Measurements from ENCODE around the gene SMAD3. TPM values are rescaled to one million over a fixed set of nuclear protein-coding genes. Genes with fewer than 3 reads are reported as not detected.

Gene SMAD3
- total and polyA plus RNA-seq, 10 of the 15 experiments (the other 5 are each of a cell fraction or from before 2014, with no cell fraction given), result 5.6 to 43.2 (median 16.0) TPM

DNA sequence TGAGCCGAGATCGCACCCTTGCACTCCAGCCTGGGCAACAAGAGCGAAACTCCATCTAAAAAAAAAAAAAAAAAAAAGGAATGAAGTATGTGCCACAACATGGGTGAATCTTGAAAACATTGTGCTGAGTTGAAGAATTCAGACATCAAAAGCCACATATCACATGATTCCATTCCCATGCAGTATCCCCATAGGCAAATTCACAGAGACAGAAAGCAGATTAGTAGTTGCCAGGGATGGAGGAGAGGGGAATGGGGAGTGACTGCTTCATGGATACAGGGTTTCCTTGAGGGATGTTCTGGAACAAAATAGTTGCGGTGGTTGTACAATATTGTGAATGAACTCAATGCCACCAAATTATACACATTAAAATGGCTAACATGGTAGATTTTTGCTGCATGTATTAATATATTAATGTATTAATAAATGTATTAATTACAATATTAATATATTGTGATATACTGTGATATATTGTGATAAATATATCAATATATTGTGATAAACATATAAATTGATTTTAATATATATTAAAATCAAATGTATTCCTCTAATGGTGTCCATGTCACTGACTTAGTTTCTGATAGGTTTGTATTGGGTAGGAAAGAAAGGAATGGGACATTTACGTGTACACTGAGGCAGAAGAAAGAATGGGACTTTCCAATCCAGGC lies 34.9 kb downstream of the SMAD3 start:
- ChIA-PET RAD21 (ENCODE audit: unreplicated experiment) (interaction anchor here (0.7 to 10.3 kb wide), 17 partner anchors 8 to 154 kb away, joined by 3 to 194 read pairs (median 7); partner anchors contain the start of gene AAGAB), POLR2A (interaction anchor here (0.6 to 5.6 kb wide), 8 partner anchors 9 to 753 kb away, joined by 5 to 79 read pairs (median 8); partner anchors contain the start of gene SMAD3), SMC1A (ENCODE audit: uncharacterized antibody, unreplicated experiment) (interaction anchor here (1.0 to 6.2 kb wide), 12 partner anchors 9 to 403 kb away, joined by 3 to 247 read pairs (median 13); partner anchors contain the start of gene SMAD3), CTCF (interaction anchor here (1.6 to 3.4 kb wide), 3 partner anchors 16 to 140 kb away, joined by 3 to 71 read pairs (median 11); no protein-coding TSS in a partner anchor)
- TF ChIP-seq, protein P1, sequence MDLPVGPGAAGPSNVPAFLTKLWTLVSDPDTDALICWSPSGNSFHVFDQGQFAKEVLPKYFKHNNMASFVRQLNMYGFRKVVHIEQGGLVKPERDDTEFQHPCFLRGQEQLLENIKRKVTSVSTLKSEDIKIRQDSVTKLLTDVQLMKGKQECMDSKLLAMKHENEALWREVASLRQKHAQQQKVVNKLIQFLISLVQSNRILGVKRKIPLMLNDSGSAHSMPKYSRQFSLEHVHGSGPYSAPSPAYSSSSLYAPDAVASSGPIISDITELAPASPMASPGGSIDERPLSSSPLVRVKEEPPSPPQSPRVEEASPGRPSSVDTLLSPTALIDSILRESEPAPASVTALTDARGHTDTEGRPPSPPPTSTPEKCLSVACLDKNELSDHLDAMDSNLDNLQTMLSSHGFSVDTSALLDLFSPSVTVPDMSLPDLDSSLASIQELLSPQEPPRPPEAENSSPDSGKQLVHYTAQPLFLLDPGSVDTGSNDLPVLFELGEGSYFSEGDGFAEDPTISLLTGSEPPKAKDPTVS (IDR thresholded peaks at IDR 0.05; ENCODE audit: low read depth, low read length), result no peak
- no peak for TF ChIP-seq STAT1 (conservative IDR thresholded peaks at IDR 0.05)
- TF ChIP-seq, protein P2, sequence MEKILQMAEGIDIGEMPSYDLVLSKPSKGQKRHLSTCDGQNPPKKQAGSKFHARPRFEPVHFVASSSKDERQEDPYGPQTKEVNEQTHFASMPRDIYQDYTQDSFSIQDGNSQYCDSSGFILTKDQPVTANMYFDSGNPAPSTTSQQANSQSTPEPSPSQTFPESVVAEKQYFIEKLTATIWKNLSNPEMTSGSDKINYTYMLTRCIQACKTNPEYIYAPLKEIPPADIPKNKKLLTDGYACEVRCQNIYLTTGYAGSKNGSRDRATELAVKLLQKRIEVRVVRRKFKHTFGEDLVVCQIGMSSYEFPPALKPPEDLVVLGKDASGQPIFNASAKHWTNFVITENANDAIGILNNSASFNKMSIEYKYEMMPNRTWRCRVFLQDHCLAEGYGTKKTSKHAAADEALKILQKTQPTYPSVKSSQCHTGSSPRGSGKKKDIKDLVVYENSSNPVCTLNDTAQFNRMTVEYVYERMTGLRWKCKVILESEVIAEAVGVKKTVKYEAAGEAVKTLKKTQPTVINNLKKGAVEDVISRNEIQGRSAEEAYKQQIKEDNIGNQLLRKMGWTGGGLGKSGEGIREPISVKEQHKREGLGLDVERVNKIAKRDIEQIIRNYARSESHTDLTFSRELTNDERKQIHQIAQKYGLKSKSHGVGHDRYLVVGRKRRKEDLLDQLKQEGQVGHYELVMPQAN (conservative IDR thresholded peaks at IDR 0.05), result no peak
- no peak for TF ChIP-seq MYB (IDR thresholded peaks at IDR 0.05; ENCODE audit: borderline replicate concordance, low read depth, low read length)
- TF ChIP-seq, protein P3, sequence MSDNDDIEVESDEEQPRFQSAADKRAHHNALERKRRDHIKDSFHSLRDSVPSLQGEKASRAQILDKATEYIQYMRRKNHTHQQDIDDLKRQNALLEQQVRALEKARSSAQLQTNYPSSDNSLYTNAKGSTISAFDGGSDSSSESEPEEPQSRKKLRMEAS (IDR thresholded peaks at IDR 0.05; ENCODE audit: low read depth, low read length), result no peak
- no peak for TF ChIP-seq EGR1 (IDR thresholded peaks at IDR 0.05; ENCODE audit: borderline replicate concordance in 1 of 2, low read depth in 2 of 2, low read length in 2 of 2)
- TF ChIP-seq SMARCA5 (IDR thresholded peaks at IDR 0.05), result no peak
- no peak for TF ChIP-seq PAX5 (IDR thresholded peaks at IDR 0.05; ENCODE audit: borderline replicate concordance, low read depth, low read length)
- TF ChIP-seq FOS (IDR thresholded peaks at IDR 0.05; ENCODE audit: borderline replicate concordance, extremely low read depth, insufficient read length), result no peak
- TF ChIP-seq NBN (IDR thresholded peaks at IDR 0.05), result no peak
- TF ChIP-seq TAF1 (IDR thresholded peaks at IDR 0.05; ENCODE audit: borderline replicate concordance, low read depth, low read length), result no peak
- no peak for TF ChIP-seq CHD1 (IDR thresholded peaks at IDR 0.05; ENCODE audit: low read depth, low read length)
- no peak for TF ChIP-seq TCF3 (IDR thresholded peaks at IDR 0.05; ENCODE audit: borderline replicate concordance, insufficient read depth, low read depth, low read length)
- no peak for TF ChIP-seq BACH1 (IDR thresholded peaks at IDR 0.05; ENCODE audit: borderline replicate concordance)
- BruUV-seq (replicated peaks), result no TSS peak
- FAIRE-seq, result no peak
- peak overlapping the region; percentile 68 for H3K9ac ChIP-seq (ENCODE audit: control insufficient read depth, insufficient read depth, low read length)
- peak overlapping the region; percentile 67 for H3K4me2 ChIP-seq (ENCODE audit: control insufficient read depth, insufficient read depth)
- H4K20me1 ChIP-seq (ENCODE audit: control insufficient read depth, insufficient read depth), result no peaks in the 10 kb centered on the region
- peaks cover 13 to 15% of the 10 kb centered on the region in 2 experiments; a peak in 3 of 4 replicates for H3K36me3 ChIP-seq (ENCODE audit: control insufficient read depth in 2 of 2, insufficient read depth in 2 of 2, low read length in 1 of 2)
- no peak for DNase-seq (ENCODE audit: low read depth, low spot score)
- no peaks in the 10 kb centered on the region for H3K9me3 ChIP-seq (replicated peaks; ENCODE audit: control insufficient read depth, insufficient read depth, low read length)
- in situ Hi-C loops (cut with MboI), result no loop called here
- ATAC-seq, result no peak
- intact Hi-C loops (cut with micrococcal nuclease; ENCODE audit: unreplicated experiment), result loop anchor here (2.0 to 5.0 kb wide), 2 partner anchors 35 to 142 kb away; partner anchors contain the start of gene SMAD3
- no peak overlapping the region for H2AFZ ChIP-seq (ENCODE audit: control insufficient read depth, low read depth, low read length)
- H3K79me2 ChIP-seq (ENCODE audit: control insufficient read depth, insufficient read depth, low read length), result peaks cover 71% of the 10 kb centered on the region
- H3K4me3 ChIP-seq, result peak overlapping the region; percentile 34; the same call in 1 of the 2 replicates
- H3K27me3 ChIP-seq (replicated peaks in 1 of 2; ENCODE audit: control insufficient read depth in 2 of 2, insufficient read depth in 2 of 2, low read length in 1 of 2), result no peaks in the 10 kb centered on the region
- H3K4me1 ChIP-seq (ENCODE audit: control insufficient read depth, insufficient read depth, low read length), result peaks cover 72% of the 10 kb centered on the region
- peak overlapping the region; percentile 98 for H3K27ac ChIP-seq (ENCODE audit: control insufficient read depth, insufficient read depth)
- 7% methylated on average over 2 of the region's 5 CpGs for WGBS (ENCODE audit: insufficient coverage, insufficient replicate concordance, low lambda C conversion rate, missing lambda C conversion rate)
